Measurements from ENCODE around the gene FGD3.

GRCh38 chr9:93038918-93039317, 91.6 kb downstream of the FGD3 start:
- no peak for TF ChIP-seq CTCF (IDR thresholded peaks at IDR 0.05; ENCODE audit: poor library complexity)
- TF ChIP-seq EZH2 (IDR thresholded peaks at IDR 0.05; ENCODE audit: borderline replicate concordance), result no peak
- no peak for TF ChIP-seq EZH2phosphoT487 (IDR thresholded peaks at IDR 0.05; ENCODE audit: low read depth, severe bottlenecking, unreplicated experiment)
